GM12801 (cell line): ENCODE measurements around the gene MTOR.

Experiments
- CTCF ChIP-seq: IDR thresholded peaks from one replicate; pipeline ENCODE4 v1.5.1; 2011; ENCODE audit warnings: control low read depth; ENCODE audit not compliant: insufficient read length; ENCODE audit errors: extremely low read depth

The MTOR gene

GRCh38 chr1:11262171-11263049 lies at the start of gene MTOR:
Gene MTOR, minus strand, starts transcription at chr1:11262551. Its CDS starts 3,142 bp downstream, at chr1:11259409.
- TF ChIP-seq CTCF, result no peak

GRCh38 chr1:11309385-11309784 lies 47.0 kb upstream of the MTOR start:
- no peak for TF ChIP-seq CTCF

GRCh38 chr1:11308699-11309224 lies 46.4 kb upstream of the MTOR start:
- TF ChIP-seq CTCF, result no peak

GRCh38 chr1:11307852-11308251 lies 45.5 kb upstream of the MTOR start:
- TF ChIP-seq CTCF, result no peak

- TF ChIP-seq CTCF, result no peak
Measured at GRCh38 chr1:11302366-11302765, 40.0 kb upstream of the MTOR start.

GRCh38 chr1:11301601-11302000 lies 39.2 kb upstream of the MTOR start:
- no peak for TF ChIP-seq CTCF

- TF ChIP-seq CTCF, result no peak
Measured at GRCh38 chr1:11299225-11299574, 36.8 kb upstream of the MTOR start.
